HEK293 (cell line): Measurements from ENCODE around the gene CSNK1G1.

Experiments used
- CTCF ChIA-PET: fragments of 350-600 bp; formaldehyde crosslinking; extraction: SDS; loops from one replicate; lab custom pipeline; 2021; ENCODE audit warnings: antibody characterized with exemption; lab: Yijun Ruan, JAX
- POLR2A ChIA-PET: fragments of 300-600 bp; formaldehyde crosslinking; extraction: SDS; loops from one replicate; lab custom pipeline; 2020; ENCODE audit warnings: antibody characterized with exemption, inconsistent platforms; lab: Yijun Ruan, JAX
- H3K27ac ChIP-seq: fragments of 200-500 bp; sonication (Bioruptor generic); 2 replicates; pipeline ENCODE4 v1.5.1; 2014; ENCODE audit warnings: low read depth, low read length, control low read depth, inconsistent platforms; ENCODE audit errors: extremely low read depth
- H3K36me3 ChIP-seq, 2 experiments: fragments of 200-500 bp in 1 of 2; sonication (Bioruptor generic) in 1 of 2; 1 replicate in 1 of 2; 2 replicates in 1 of 2; pipeline ENCODE4 v1.5.1; 2014 to 2017; ENCODE audit warnings: inconsistent platforms in 2 of 2, low read length in 2 of 2; ENCODE audit not compliant: control insufficient read depth in 2 of 2, insufficient read depth in 1 of 2
- H3K4me1 ChIP-seq: fragments of 200-500 bp; sonication (Bioruptor generic); 2 replicates; pipeline ENCODE4 v1.5.1; 2014; ENCODE audit warnings: mild to moderate bottlenecking, low read length, inconsistent platforms; ENCODE audit not compliant: control insufficient read depth, insufficient read depth
- H3K4me3 ChIP-seq: 2 replicates; pipeline ENCODE4 v1.5.1; 2011; ENCODE audit warnings: low read depth, mild to moderate bottlenecking, control low read depth, low read length, moderate library complexity
- H3K9me3 ChIP-seq: fragments of 200-500 bp; sonication (Bioruptor generic); 2 replicates; pipeline ENCODE4 v1.5.1; 2014; ENCODE audit warnings: low read depth, low read length, inconsistent platforms; ENCODE audit not compliant: control insufficient read depth, insufficient read depth
- ATF2 ChIP-seq: fragments of 450-650 bp; formaldehyde crosslinking; IDR thresholded peaks from 2 replicates; pipeline ENCODE4 v1.5.1; 2016; ENCODE audit warnings: missing biosample characterization, missing genetic modification characterization, low read depth
- BCL11A ChIP-seq: fragments of 450-650 bp; formaldehyde crosslinking; IDR thresholded peaks from 2 replicates; pipeline ENCODE4 v1.5.1; 2016; ENCODE audit warnings: low read depth, missing biosample characterization, missing genetic modification characterization
- CTCF ChIP-seq: fragments of 450-650 bp; formaldehyde crosslinking; IDR thresholded peaks from 2 replicates; pipeline ENCODE4 v1.5.1; 2016; ENCODE audit warnings: missing biosample characterization, missing genetic modification characterization
- GLIS1 ChIP-seq: fragments of 450-650 bp; formaldehyde crosslinking; IDR thresholded peaks from 2 replicates; pipeline ENCODE4 v1.5.1; 2016; ENCODE audit warnings: missing biosample characterization, missing genetic modification characterization
- HOXC10 ChIP-seq: sonication (generic); formaldehyde crosslinking; IDR thresholded peaks from 2 replicates; pipeline ENCODE4 v1.8.1; 2023; ENCODE audit warnings: mild to moderate bottlenecking, missing genetic modification reagents
- KLF10 ChIP-seq: fragments of 450-650 bp; IDR thresholded peaks from 2 replicates; pipeline ENCODE4 v1.5.1; 2018; ENCODE audit warnings: missing biosample characterization, mild to moderate bottlenecking, missing genetic modification characterization
- SALL2 ChIP-seq: fragments of 450-650 bp; formaldehyde crosslinking; IDR thresholded peaks from 2 replicates; pipeline ENCODE4 v1.5.0; 2017; ENCODE audit warnings: missing biosample characterization, mild to moderate bottlenecking, missing genetic modification characterization, borderline replicate concordance
- SP2 ChIP-seq: fragments of 450-650 bp; formaldehyde crosslinking; IDR thresholded peaks from 2 replicates; pipeline ENCODE4 v1.5.1; 2016; ENCODE audit warnings: missing biosample characterization, missing genetic modification characterization
- ZNF211 ChIP-seq: fragments of 450-650 bp; formaldehyde crosslinking; IDR thresholded peaks from 2 replicates; pipeline ENCODE4 v1.5.1; 2016; ENCODE audit warnings: low read depth, missing biosample characterization, missing genetic modification characterization
- ZNF341 ChIP-seq: fragments of 450-650 bp; formaldehyde crosslinking; IDR thresholded peaks from 2 replicates; pipeline ENCODE4; 2016; ENCODE audit warnings: low read depth, missing biosample characterization, missing genetic modification characterization
- ZNF433 ChIP-seq: fragments of 450-650 bp; formaldehyde crosslinking; IDR thresholded peaks from 2 replicates; pipeline ENCODE4 v1.5.1; 2016; ENCODE audit warnings: missing biosample characterization, missing genetic modification characterization, low read depth
- TF ChIP-seq, protein P1 (sequence below): fragments of 450-650 bp; formaldehyde crosslinking; IDR thresholded peaks from 2 replicates; pipeline ENCODE4 v1.5.0; 2017; ENCODE audit warnings: missing biosample characterization, missing genetic modification characterization, borderline replicate concordance
- TF ChIP-seq, protein P2 (sequence below): fragments of 450-650 bp; formaldehyde crosslinking; IDR thresholded peaks from 2 replicates; pipeline ENCODE4 v1.5.1; 2016; ENCODE audit warnings: missing biosample characterization, missing genetic modification characterization

CSNK1G1 gene

GRCh38 chr15:64158363-64159134 lies 197.4 kb downstream of the CSNK1G1 start:
- no peak for TF ChIP-seq ATF2 (tag by site-specific recombination)
- TF ChIP-seq CTCF (tag by site-specific recombination): no peak
- TF ChIP-seq SP2 (tag by site-specific recombination): no peak
- TF ChIP-seq, protein P1, sequence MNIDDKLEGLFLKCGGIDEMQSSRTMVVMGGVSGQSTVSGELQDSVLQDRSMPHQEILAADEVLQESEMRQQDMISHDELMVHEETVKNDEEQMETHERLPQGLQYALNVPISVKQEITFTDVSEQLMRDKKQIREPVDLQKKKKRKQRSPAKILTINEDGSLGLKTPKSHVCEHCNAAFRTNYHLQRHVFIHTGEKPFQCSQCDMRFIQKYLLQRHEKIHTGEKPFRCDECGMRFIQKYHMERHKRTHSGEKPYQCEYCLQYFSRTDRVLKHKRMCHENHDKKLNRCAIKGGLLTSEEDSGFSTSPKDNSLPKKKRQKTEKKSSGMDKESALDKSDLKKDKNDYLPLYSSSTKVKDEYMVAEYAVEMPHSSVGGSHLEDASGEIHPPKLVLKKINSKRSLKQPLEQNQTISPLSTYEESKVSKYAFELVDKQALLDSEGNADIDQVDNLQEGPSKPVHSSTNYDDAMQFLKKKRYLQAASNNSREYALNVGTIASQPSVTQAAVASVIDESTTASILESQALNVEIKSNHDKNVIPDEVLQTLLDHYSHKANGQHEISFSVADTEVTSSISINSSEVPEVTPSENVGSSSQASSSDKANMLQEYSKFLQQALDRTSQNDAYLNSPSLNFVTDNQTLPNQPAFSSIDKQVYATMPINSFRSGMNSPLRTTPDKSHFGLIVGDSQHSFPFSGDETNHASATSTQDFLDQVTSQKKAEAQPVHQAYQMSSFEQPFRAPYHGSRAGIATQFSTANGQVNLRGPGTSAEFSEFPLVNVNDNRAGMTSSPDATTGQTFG (tag by site-specific recombination): no peak
- H3K36me3 ChIP-seq: peaks cover 12 to 72% of the 10 kb centered on the region in 2 experiments; a peak in 2 of 3 replicates
- CTCF ChIA-PET: no interaction called here
- H3K9me3 ChIP-seq: no peaks in the 10 kb centered on the region
- H3K4me3 ChIP-seq: no peak overlapping the region
- no peaks in the 10 kb centered on the region; the same call in 1 of the 2 replicates for H3K4me1 ChIP-seq
- H3K27ac ChIP-seq: no peak overlapping the region
- POLR2A ChIA-PET: interaction anchor here (1.0 kb wide), 1 partner anchor 9 kb away, joined by 3 read pairs; no protein-coding TSS in a partner anchor

- CTCF ChIA-PET: interaction anchor here (0.5 kb wide), 1 partner anchor 30 kb away, joined by 5 read pairs; no protein-coding TSS in a partner anchor
- Histone ChIP-seq H3K36me3 (peaks cover 12 to 72% of the 10 kb centered on the region in 2 experiments; a peak in 2 of 3 replicates), H3K27ac (no peak overlapping the region), H3K4me1 (peaks cover 2% of the 10 kb centered on the region; the same call in 1 of the 2 replicates)
- no peak for TF ChIP-seq ZNF341 (tag by site-specific recombination)
- TF ChIP-seq GLIS1 (tag by site-specific recombination): no peak
- no peak for TF ChIP-seq HOXC10 (CRISPR knock-in tag)
- TF ChIP-seq KLF10: no peak
- no peak for TF ChIP-seq ZNF433 (tag by site-specific recombination)
- TF ChIP-seq, protein P2, sequence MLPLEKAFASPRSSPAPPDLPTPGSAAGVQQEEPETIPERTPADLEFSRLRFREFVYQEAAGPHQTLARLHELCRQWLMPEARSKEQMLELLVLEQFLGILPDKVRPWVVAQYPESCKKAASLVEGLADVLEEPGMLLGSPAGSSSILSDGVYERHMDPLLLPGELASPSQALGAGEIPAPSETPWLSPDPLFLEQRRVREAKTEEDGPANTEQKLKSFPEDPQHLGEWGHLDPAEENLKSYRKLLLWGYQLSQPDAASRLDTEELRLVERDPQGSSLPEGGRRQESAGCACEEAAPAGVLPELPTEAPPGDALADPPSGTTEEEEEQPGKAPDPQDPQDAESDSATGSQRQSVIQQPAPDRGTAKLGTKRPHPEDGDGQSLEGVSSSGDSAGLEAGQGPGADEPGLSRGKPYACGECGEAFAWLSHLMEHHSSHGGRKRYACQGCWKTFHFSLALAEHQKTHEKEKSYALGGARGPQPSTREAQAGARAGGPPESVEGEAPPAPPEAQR (tag by site-specific recombination): no peak
- TF ChIP-seq BCL11A (tag by site-specific recombination): no peak
- no peak for TF ChIP-seq SALL2 (tag by site-specific recombination)
- TF ChIP-seq ZNF211 (tag by site-specific recombination): no peak
- TF ChIP-seq, all 188 proteins: peak for 0
- Histone ChIP-seq H3K9me3 (no peaks in the 10 kb centered on the region), H3K4me3 (no peak overlapping the region)
- POLR2A ChIA-PET: interaction anchor here (1.0 kb wide), 1 partner anchor 8 kb away, joined by 3 read pairs; no protein-coding TSS in a partner anchor
Measured at GRCh38 chr15:64157599-64158125, 198.3 kb downstream of the CSNK1G1 start.
